ENCODE measurements around the gene KIAA1217.
"Not testable (repeated sequence)": the region's sequence is repeated elsewhere in the genome, so short reads cannot be mapped to it uniquely, and the experiment has no call there.

Gene KIAA1217

GRCh38 chr10:24340883-24341282 is 131.9 kb downstream of the KIAA1217 start:
- peak; percentile 40 for DNase-seq

GRCh38 chr10:24341371-24341770 is 132.4 kb downstream of the KIAA1217 start:
- DNase-seq = no peak

GRCh38 chr10:24341897-24342296 is 133.0 kb downstream of the KIAA1217 start:
- no peak for DNase-seq

GRCh38 chr10:24343686-24344085 is 134.7 kb downstream of the KIAA1217 start:
- DNase-seq = no peak

GRCh38 chr10:24344279-24344678 is 135.3 kb downstream of the KIAA1217 start:
- peak; percentile 98 for DNase-seq

- DNase-seq = no peak
These were observed 135.9 kb downstream of the KIAA1217 start for GRCh38 chr10:24344695-24345463.

- no peak for DNase-seq
These were observed 138.1 kb downstream of the KIAA1217 start for GRCh38 chr10:24346877-24347519.

- DNase-seq = peak; percentile 52
These were observed 140.6 kb downstream of the KIAA1217 start for GRCh38 chr10:24349379-24350001.

- peak; percentile 61 for DNase-seq
These were observed 141.4 kb downstream of the KIAA1217 start for GRCh38 chr10:24350070-24350921.

GRCh38 chr10:24350922-24351225 is 141.9 kb downstream of the KIAA1217 start:
- DNase-seq = not testable (repeated sequence)

- no peak for DNase-seq
These were observed 143.0 kb downstream of the KIAA1217 start for GRCh38 chr10:24351961-24352360.

- DNase-seq = no peak
These were observed 143.5 kb downstream of the KIAA1217 start for GRCh38 chr10:24352399-24352798.

GRCh38 chr10:24353319-24353718 is 144.4 kb downstream of the KIAA1217 start:
- DNase-seq = no peak

GRCh38 chr10:24355056-24355688 is 146.2 kb downstream of the KIAA1217 start:
- DNase-seq = no peak

GRCh38 chr10:24357344-24358004 is 148.5 kb downstream of the KIAA1217 start:
- DNase-seq = no peak

GRCh38 chr10:24358022-24358421 is 149.1 kb downstream of the KIAA1217 start:
- DNase-seq = no peak

GRCh38 chr10:24360282-24361127 is 151.6 kb downstream of the KIAA1217 start:
- peak; percentile 74 for DNase-seq

GRCh38 chr10:24363070-24363469 is 154.1 kb downstream of the KIAA1217 start:
- no peak for DNase-seq

GRCh38 chr10:24367688-24368087 is 158.8 kb downstream of the KIAA1217 start:
- no peak for DNase-seq

- DNase-seq = no peak
These were observed 161.9 kb downstream of the KIAA1217 start for GRCh38 chr10:24370877-24371276.

- no peak for DNase-seq
These were observed 162.5 kb downstream of the KIAA1217 start for GRCh38 chr10:24371396-24371795.
